ENCODE data around the gene RBM14. TPM values are rescaled to one million over a fixed set of nuclear protein-coding genes. Genes with fewer than 3 reads are reported as not detected.

RBM14 gene
- total RNA-seq, 1 donor from 2014 or later = 53.3 TPM

GRCh38 chr11:66676282-66676919, 60.0 kb downstream of the RBM14 start:
- DNase-seq (ENCODE audit: extremely low read depth, low read depth, low spot score) = no peak

Other genes starting within 250 kb of the RBM14 start
- gene SLC29A2, start 244.9 kb upstream of the RBM14 start, total RNA-seq = 0.48 and 1.2 TPM in 2 replicates
- not detected in 2 replicates for gene NPAS4, start 195.6 kb upstream of the RBM14 start, total RNA-seq
- gene MRPL11, start 177.8 kb upstream of the RBM14 start, total RNA-seq = 30.1 and 41.2 TPM in 2 replicates
- gene PELI3, start 149.7 kb upstream of the RBM14 start, total RNA-seq = 4.7 and 4.8 TPM in 2 replicates
- gene DPP3, start 136.2 kb upstream of the RBM14 start, total RNA-seq = 74.5 and 98.1 TPM in 2 replicates
- 42.0 and 47.0 TPM in 2 replicates for gene BBS1, start 106.0 kb upstream of the RBM14 start, total RNA-seq
- gene ZDHHC24, start 70.6 kb upstream of the RBM14 start, total RNA-seq = 28.4 and 43.2 TPM in 2 replicates
- gene ACTN3, start 69.7 kb upstream of the RBM14 start, total RNA-seq = not detected in 2 replicates
- gene CTSF, start 48.0 kb upstream of the RBM14 start, total RNA-seq = 55.9 and 71.9 TPM in 2 replicates
- gene CCDC87, start 23.6 kb upstream of the RBM14 start, total RNA-seq = 0.18 and 0.73 TPM in 2 replicates
- 22.0 and 34.7 TPM in 2 replicates for gene CCS, start 23.4 kb upstream of the RBM14 start, total RNA-seq
- gene RBM4, start 22.1 kb downstream of the RBM14 start, total RNA-seq = 112 and 115 TPM in 2 replicates
- gene RBM4B, start 61.3 kb downstream of the RBM14 start, total RNA-seq = 16.6 and 16.7 TPM in 2 replicates
- 47.7 and 63.2 TPM in 2 replicates for gene SPTBN2, start 112.6 kb downstream of the RBM14 start, total RNA-seq
- 17.8 and 32.7 TPM in 2 replicates for gene RCE1, start 226.8 kb downstream of the RBM14 start, total RNA-seq
- 37.9 and 49.7 TPM in 2 replicates for gene LRFN4, start 240.4 kb downstream of the RBM14 start, total RNA-seq